Measurements from ENCODE around the gene SLC4A4. TPM values are rescaled to one million over a fixed set of nuclear protein-coding genes. Genes with fewer than 3 reads are reported as not detected.

The SLC4A4 gene
- polyA plus RNA-seq, 1 of the 3 experiments (the other 2 are of a cell fraction): not detected

GRCh38 chr4:71453531-71453930, 114.7 kb downstream of the SLC4A4 start:
- no peaks in the 10 kb centered on the region for H3K9me3 ChIP-seq
- no peak for DNase-seq
- H3K27me3 ChIP-seq (ENCODE audit: insufficient read depth): no peaks in the 10 kb centered on the region
- CTCF ChIA-PET: no interaction called here
- WGBS (ENCODE audit: low lambda C conversion rate): 9% methylated on average over 4 of the region's 4 CpGs
- no peaks in the 10 kb centered on the region for H4K20me1 ChIP-seq (ENCODE audit: insufficient read depth)
- H2AFZ ChIP-seq (ENCODE audit: low read depth): no peak overlapping the region
- no peaks in the 10 kb centered on the region for H3K9me2 ChIP-seq
- POLR2A ChIA-PET: no interaction called here
- no peak overlapping the region for H3K9ac ChIP-seq
- no peaks in the 10 kb centered on the region for H3K79me2 ChIP-seq (ENCODE audit: insufficient read depth)
- H3K4me1 ChIP-seq (ENCODE audit: control insufficient read depth in 1 of 2, insufficient read depth in 2 of 2, low read depth in 1 of 2, low read length in 1 of 2): no peaks in the 10 kb centered on the region
- no peak overlapping the region for H3K4me3 ChIP-seq (ENCODE audit: low read depth in 2 of 2, low read length in 1 of 2)
- no peaks in the 10 kb centered on the region for H3F3A ChIP-seq (replicated peaks; ENCODE audit: insufficient read depth)
- no peaks in the 10 kb centered on the region for H3K36me3 ChIP-seq (replicated peaks in 1 of 2; ENCODE audit: control insufficient read depth in 1 of 2, insufficient read depth in 2 of 2, low read length in 1 of 2)
- no peak for TF ChIP-seq RFX5 (IDR thresholded peaks at IDR 0.05; ENCODE audit: low read length)
- TF ChIP-seq TAF1 (IDR thresholded peaks at IDR 0.05; ENCODE audit: borderline replicate concordance, low read depth, low read length): no peak
- no peak for TF ChIP-seq EZH2phosphoT487 (IDR thresholded peaks at IDR 0.05; ENCODE audit: borderline replicate concordance, low read depth)
- no peak for TF ChIP-seq RAD21 (IDR thresholded peaks at IDR 0.05; ENCODE audit: low read length)
- TF ChIP-seq CTCF (IDR thresholded peaks at IDR 0.05): no peak
- TF ChIP-seq FOSL2 (IDR thresholded peaks at IDR 0.05; ENCODE audit: borderline replicate concordance, low read depth): no peak
- TF ChIP-seq NFIC (IDR thresholded peaks at IDR 0.05; ENCODE audit: borderline replicate concordance): no peak
- TF ChIP-seq EP300 (IDR thresholded peaks at IDR 0.05; ENCODE audit: borderline replicate concordance in 1 of 2, low read depth in 1 of 2, low read length in 1 of 2): no peak
- TF ChIP-seq FOXM1 (IDR thresholded peaks at IDR 0.05; ENCODE audit: low read depth): no peak
- no peak for TF ChIP-seq TCF12 (IDR thresholded peaks at IDR 0.05)
- TF ChIP-seq IRF3 (IDR thresholded peaks at IDR 0.05; ENCODE audit: low read depth, low read length): no peak
- no peak for TF ChIP-seq MAX (IDR thresholded peaks at IDR 0.05; ENCODE audit: low read depth)
- no peak for TF ChIP-seq SIN3A (IDR thresholded peaks at IDR 0.05; ENCODE audit: borderline replicate concordance, low read depth, low read length)
- no peak for TF ChIP-seq REST (IDR thresholded peaks at IDR 0.05; ENCODE audit: low read depth, low read length)
- no peak for TF ChIP-seq ZBTB33 (IDR thresholded peaks at IDR 0.05; ENCODE audit: borderline replicate concordance, low read depth)
- H3K4me2 ChIP-seq: no peak overlapping the region
- H3K27ac ChIP-seq (ENCODE audit: low read depth in 2 of 2, low read length in 1 of 2): no peak overlapping the region
